BJ (cell line): ENCODE measurements around the gene ODAD4. TPM values are rescaled to one million over a fixed set of nuclear protein-coding genes. Genes with fewer than 3 reads are reported as not detected.

Experiments
- CTCF ChIA-PET: fragments of 350-600 bp; formaldehyde crosslinking; extraction: SDS; loops from one replicate; lab custom pipeline; 2021; ENCODE audit warnings: antibody characterized with exemption, inconsistent platforms; lab: Yijun Ruan, JAX
- POLR2A ChIA-PET: fragments of 300-600 bp; sonication (Branson Sonifier 250); formaldehyde crosslinking; extraction: SDS; loops from one replicate; lab custom pipeline; 2021; ENCODE audit warnings: antibody characterized with exemption; lab: Charles Lee
- DNase-seq: peaks from one replicate; pipeline ENCODE4 v3.0.0-alpha.2; 2011; ENCODE audit warnings: low read depth
- H3K27me3 ChIP-seq: 2 replicates; pipeline ENCODE4 v1.6.0; 2011; ENCODE audit warnings: low read length; ENCODE audit not compliant: control insufficient read depth, insufficient read depth
- H3K36me3 ChIP-seq: 2 replicates; pipeline ENCODE4 v1.5.1; 2011; ENCODE audit warnings: low read length; ENCODE audit not compliant: control insufficient read depth, insufficient read depth
- H3K4me3 ChIP-seq: 2 replicates; pipeline ENCODE4 v1.5.1; 2011; ENCODE audit warnings: low read depth, mild to moderate bottlenecking, control low read depth, low read length
- CTCF ChIP-seq: IDR thresholded peaks from 2 replicates; pipeline ENCODE4 v1.5.1; 2011; ENCODE audit warnings: low read depth, mild to moderate bottlenecking, control low read depth, inconsistent platforms, low read length, moderate library complexity; ENCODE audit not compliant: insufficient read depth
- polyA plus RNA-seq: library from polyadenylated mRNA; depleted of rRNA; stranded (reverse); fragments of >200 nt; gene quantifications from 2 replicates; pipeline ENCODE4 v1.2.3, GENCODE V29; 2011

The ODAD4 gene
- polyA plus RNA-seq, 1 experiment, result 0.92 TPM

- Histone ChIP-seq H3K36me3 (no peaks in the 10 kb centered on the region), H3K27me3 (no peaks in the 10 kb centered on the region), H3K4me3 (no peak overlapping the region)
- no peak for DNase-seq
- ChIA-PET CTCF (interaction anchor here (0.6 to 10.2 kb wide), 18 partner anchors 14 to 263 kb away, joined by 3 to 163 read pairs (median 4); partner anchors contain the start of genes ACLY, DHX58, KAT2A and ODAD4), POLR2A (interaction anchor here (0.6 kb wide), 1 partner anchor 254 kb away, joined by 5 read pairs; no protein-coding TSS in a partner anchor)
- TF ChIP-seq CTCF, result no peak
These were observed 28.6 kb downstream of the ODAD4 start for GRCh38 chr17:41959030-41959335.

- CTCF ChIA-PET, result interaction anchor here (0.6 to 10.2 kb wide), 25 partner anchors 14 to 270 kb away, joined by 3 to 163 read pairs (median 4); partner anchors contain the start of genes ACLY, DHX58, KAT2A and NKIRAS2
- H3K36me3 ChIP-seq, result no peaks in the 10 kb centered on the region
- no peaks in the 10 kb centered on the region for H3K27me3 ChIP-seq
- DNase-seq, result no peak
- no peak overlapping the region for H3K4me3 ChIP-seq
- peak; percentile 52 for TF ChIP-seq CTCF
- POLR2A ChIA-PET, result interaction anchor here (0.6 kb wide), 2 partner anchors 123 to 255 kb away, joined by 5 read pairs; no protein-coding TSS in a partner anchor
These were observed 29.1 kb downstream of the ODAD4 start for GRCh38 chr17:41959336-41960095.

- Histone ChIP-seq H3K27me3 (no peaks in the 10 kb centered on the region), H3K36me3 (no peaks in the 10 kb centered on the region), H3K4me3 (no peak overlapping the region)
- ChIA-PET CTCF (interaction anchor here (0.6 to 10.2 kb wide), 14 partner anchors 8 to 1455 kb away, joined by 3 to 163 read pairs (median 5); partner anchors contain the start of genes DHX58, DNAJC7, KAT2A and NKIRAS2), POLR2A (no interaction called here)
- no peak for DNase-seq
- TF ChIP-seq CTCF, result no peak
These were observed 31.7 kb downstream of the ODAD4 start for GRCh38 chr17:41962111-41962510.

GRCh38 chr17:41962768-41963434 lies 32.5 kb downstream of the ODAD4 start:
- CTCF ChIA-PET, result interaction anchor here (0.6 to 10.2 kb wide), 39 partner anchors 9 to 994 kb away, joined by 3 to 163 read pairs (median 4); partner anchors contain the start of genes DHX58, DNAJC7, KAT2A and NKIRAS2
- peak; percentile 89 for TF ChIP-seq CTCF

More at GRCh38 chr17:41962768-41963434, 32.5 kb downstream of the ODAD4 start:
- peaks cover under 1% of the 10 kb centered on the region; the same call in 1 of the 2 replicates for H3K36me3 ChIP-seq
- no peaks in the 10 kb centered on the region for H3K27me3 ChIP-seq
- no peak for DNase-seq
- H3K4me3 ChIP-seq, result no peak overlapping the region
- POLR2A ChIA-PET, result no interaction called here
